ENCODE measurements around the gene MRGPRD.
"Not testable (repeated sequence)": the region's sequence is repeated elsewhere in the genome, so short reads cannot be mapped to it uniquely, and the experiment has no call there.

MRGPRD gene

GRCh38 chr11:68993546-68993945, 12.8 kb upstream of the MRGPRD start:
- no peak for DNase-seq (ENCODE audit: low spot score)

- DNase-seq (ENCODE audit: low spot score): no peak
These were observed 12.0 kb upstream of the MRGPRD start for GRCh38 chr11:68992743-68993255.

GRCh38 chr11:68990995-68991780, 10.4 kb upstream of the MRGPRD start:
- no peak for DNase-seq (ENCODE audit: low spot score)

- DNase-seq (ENCODE audit: low spot score): no peak
These were observed 9.3 kb upstream of the MRGPRD start for GRCh38 chr11:68989936-68990606.

- DNase-seq (ENCODE audit: low spot score): no peak
These were observed 7.7 kb upstream of the MRGPRD start for GRCh38 chr11:68988491-68988890.

- DNase-seq (ENCODE audit: low spot score): no peak
These were observed 6.4 kb upstream of the MRGPRD start for GRCh38 chr11:68987211-68987610.

- no peak for DNase-seq (ENCODE audit: low spot score)
These were observed 3.0 kb upstream of the MRGPRD start for GRCh38 chr11:68983801-68984200.

- DNase-seq (ENCODE audit: low spot score): no peak
These were observed 1.3 kb upstream of the MRGPRD start for GRCh38 chr11:68982134-68982533.

- no peak for DNase-seq (ENCODE audit: low spot score)
These were observed 633 bp downstream of the MRGPRD start for GRCh38 chr11:68979931-68980775.

- no peak for DNase-seq (ENCODE audit: low spot score)
These were observed 1.7 kb downstream of the MRGPRD start for GRCh38 chr11:68978931-68979594.

- no peak for DNase-seq (ENCODE audit: low spot score)
These were observed 2.2 kb downstream of the MRGPRD start for GRCh38 chr11:68978626-68978930.

GRCh38 chr11:68977781-68978625, 2.8 kb downstream of the MRGPRD start:
- DNase-seq (ENCODE audit: low spot score): no peak

GRCh38 chr11:68976563-68976962, 4.2 kb downstream of the MRGPRD start:
- DNase-seq (ENCODE audit: low spot score): peak; percentile 14

GRCh38 chr11:68976095-68976494, 4.7 kb downstream of the MRGPRD start:
- DNase-seq (ENCODE audit: low spot score): peak; percentile 5

GRCh38 chr11:68974421-68975194, 6.2 kb downstream of the MRGPRD start:
- DNase-seq (ENCODE audit: low spot score): peak; percentile 57

- not testable (repeated sequence) for DNase-seq (ENCODE audit: low spot score)
These were observed 7.1 kb downstream of the MRGPRD start for GRCh38 chr11:68973706-68974105.

GRCh38 chr11:68973219-68973618, 7.6 kb downstream of the MRGPRD start:
- peak; percentile 0 for DNase-seq (ENCODE audit: low spot score)

- DNase-seq (ENCODE audit: low spot score): peak; percentile 1
These were observed 9.7 kb downstream of the MRGPRD start for GRCh38 chr11:68970921-68971636.

- no peak for DNase-seq (ENCODE audit: low spot score)
These were observed 11.4 kb downstream of the MRGPRD start for GRCh38 chr11:68969386-68969785.

All from AG08396 (cell line).